KOPT-K1 (cell line): ENCODE results near the gene SNTA1.
"Not testable (repeated sequence)": the region's sequence is repeated elsewhere in the genome, so short reads cannot be mapped to it uniquely, and the experiment has no call there.

Source experiments
- H3K27ac ChIP-seq: fragments of 200-600 bp; sonication (generic); 2 replicates; pipeline ENCODE4 v1.5.1; 2016; ENCODE audit warnings: antibody characterized with exemption, mild to moderate bottlenecking, low read depth, low read length; ENCODE audit not compliant: poor library complexity, severe bottlenecking
- H3K36me3 ChIP-seq: fragments of 200-600 bp; sonication (generic); 2 replicates; pipeline ENCODE4 v1.5.1; 2017; ENCODE audit warnings: antibody characterized with exemption, mild to moderate bottlenecking, low read length, moderate library complexity; ENCODE audit not compliant: insufficient read depth
- H3K9me3 ChIP-seq: fragments of 200-600 bp; sonication (generic); 2 replicates; pipeline ENCODE4 v1.5.1; 2017; ENCODE audit warnings: antibody characterized with exemption, low read length, mild to moderate bottlenecking; ENCODE audit not compliant: insufficient read depth, poor library complexity, severe bottlenecking

The SNTA1 gene

DNA sequence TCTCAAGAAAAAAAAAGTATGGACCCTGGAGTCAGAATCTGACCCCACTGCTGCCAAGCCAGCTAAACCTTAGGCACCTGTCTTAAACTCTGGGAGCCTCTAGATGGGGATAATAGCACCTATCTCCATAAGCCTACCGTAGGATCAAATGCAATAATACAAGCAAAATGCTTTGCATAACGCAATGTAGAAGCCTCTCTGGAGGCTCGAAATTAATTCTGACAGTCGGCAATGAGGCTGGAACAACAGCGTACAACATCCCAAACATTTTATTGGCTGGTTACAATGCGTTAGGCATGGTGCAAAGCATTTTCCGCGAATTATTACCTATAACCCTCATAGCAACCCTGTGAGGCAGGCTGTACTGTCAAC, 42.8 kb downstream of the SNTA1 start:
- Histone ChIP-seq H3K27ac (peak overlapping the region; percentile 60), H3K36me3 (peaks cover 16% of the 10 kb centered on the region; the same call in 1 of the 2 replicates), H3K9me3 (no peaks in the 10 kb centered on the region)

DNA sequence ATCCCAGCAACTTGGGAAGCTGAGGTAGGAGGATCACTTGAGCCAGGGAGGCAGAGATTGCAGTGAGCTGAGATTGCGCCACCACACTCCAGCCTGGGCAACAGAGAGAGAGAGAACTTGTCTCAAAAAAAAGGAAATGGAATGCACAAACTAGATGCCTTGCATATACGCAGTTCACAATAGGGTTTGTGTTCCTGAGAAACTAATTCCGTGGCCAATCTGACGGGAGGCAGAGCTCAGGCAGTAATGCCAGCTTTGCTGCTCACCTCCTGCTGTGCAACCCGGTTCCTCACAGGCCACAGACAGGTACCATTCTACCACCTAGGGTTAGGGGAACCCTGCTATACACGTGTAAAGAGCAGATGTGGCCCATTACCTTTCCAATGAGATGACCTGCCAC, 43.6 kb downstream of the SNTA1 start:
- Histone ChIP-seq H3K9me3 (no peaks in the 10 kb centered on the region), H3K27ac (no peak overlapping the region), H3K36me3 (peaks cover 22% of the 10 kb centered on the region)

DNA sequence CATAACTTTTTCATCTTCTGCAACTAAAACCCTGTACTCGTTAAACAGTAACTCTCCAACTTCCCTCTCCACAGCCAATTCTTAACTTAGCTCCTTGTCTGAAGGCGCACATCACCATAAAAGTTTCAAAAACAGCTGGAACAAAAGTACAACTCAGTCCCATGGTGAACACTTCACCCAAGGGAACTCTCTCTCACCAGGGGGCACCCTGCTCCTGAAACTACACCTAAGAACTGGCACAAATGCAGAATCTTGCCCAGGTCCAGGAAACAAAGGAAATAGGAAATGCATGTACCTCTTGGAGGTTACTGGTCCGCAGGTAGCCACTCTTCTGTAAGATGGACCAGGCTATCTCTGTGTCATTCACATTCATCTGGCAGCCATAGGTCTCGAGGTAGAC, 48.8 kb downstream of the SNTA1 start:
- Histone ChIP-seq H3K9me3 (no peaks in the 10 kb centered on the region), H3K36me3 (peaks cover 72% of the 10 kb centered on the region), H3K27ac (no peak overlapping the region)

DNA sequence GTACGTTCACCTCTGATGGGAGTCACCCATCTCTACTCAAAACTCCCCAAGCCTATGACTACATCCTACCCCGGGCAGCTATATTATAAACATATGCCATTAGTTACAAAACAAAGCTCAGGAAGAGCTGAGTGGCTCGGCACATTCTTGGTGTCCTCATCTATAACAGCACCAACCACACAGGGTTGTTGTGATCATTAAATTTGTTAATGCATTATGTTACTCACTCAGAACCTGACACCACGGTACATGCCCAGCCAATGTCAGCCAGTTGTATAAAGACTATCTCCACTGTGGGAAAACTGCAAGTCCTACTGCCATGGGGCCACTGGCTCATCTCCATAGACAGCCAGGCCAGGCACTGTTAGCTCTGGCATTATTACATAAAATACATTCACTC, 50.0 kb downstream of the SNTA1 start:
- Histone ChIP-seq H3K27ac (no peak overlapping the region), H3K9me3 (no peaks in the 10 kb centered on the region), H3K36me3 (peaks cover 74% of the 10 kb centered on the region)

DNA sequence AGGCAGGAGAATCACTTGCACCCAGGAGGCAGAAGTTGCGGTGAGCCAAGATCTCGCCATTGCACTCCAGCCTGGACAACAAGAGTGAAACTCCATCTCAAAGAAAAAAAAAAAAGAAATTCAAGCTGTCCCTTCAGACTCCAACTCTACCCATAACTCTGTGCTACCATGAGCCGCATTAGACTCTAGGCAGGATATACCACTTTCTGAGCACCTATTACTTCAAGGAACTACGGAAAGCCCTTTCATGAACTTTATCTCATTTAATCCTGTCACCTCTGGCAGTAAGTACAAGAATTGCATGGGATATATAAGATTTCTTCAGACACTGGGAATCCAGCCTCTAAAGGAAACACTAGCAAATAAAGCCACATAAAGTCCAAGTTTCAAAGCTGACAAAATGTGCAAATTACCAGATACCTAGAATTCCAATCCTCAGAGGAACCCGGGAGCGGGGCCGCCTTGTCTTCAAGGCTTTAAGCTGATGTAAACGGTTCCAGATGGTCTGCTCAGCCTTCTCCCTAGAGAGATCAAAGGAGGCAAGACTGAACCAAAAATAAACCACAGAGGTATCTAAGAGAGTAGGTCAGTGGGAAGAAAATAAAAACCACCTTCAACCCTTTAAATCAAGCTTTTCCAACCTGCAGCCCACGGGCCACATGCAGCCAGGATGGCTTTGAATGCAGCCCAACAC, 51.7 kb downstream of the SNTA1 start:
- Histone ChIP-seq H3K27ac (no peak overlapping the region), H3K9me3 (no peaks in the 10 kb centered on the region), H3K36me3 (peaks cover 82% of the 10 kb centered on the region)

DNA sequence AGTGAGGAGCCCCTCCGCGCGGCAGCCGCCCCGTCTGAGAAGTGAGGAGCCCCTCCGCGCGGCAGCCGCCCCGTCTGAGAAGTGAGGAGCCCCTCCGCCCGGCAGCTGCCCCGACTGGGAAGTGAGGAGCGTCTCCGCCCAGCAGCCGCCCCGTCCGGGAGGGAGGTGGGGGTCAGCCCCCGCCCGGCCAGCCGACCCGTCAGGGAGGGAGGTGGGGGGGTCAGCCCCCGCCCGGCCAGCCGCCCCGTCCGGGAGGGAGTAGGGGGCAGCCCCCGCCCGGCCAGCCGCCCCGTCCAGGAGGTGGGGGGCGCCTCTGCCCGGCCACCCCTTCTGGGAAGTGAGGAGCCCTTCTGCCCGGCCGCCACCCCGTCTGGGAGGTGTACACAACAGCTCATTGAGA, 54.2 kb downstream of the SNTA1 start:
- not testable (repeated sequence) for H3K9me3 ChIP-seq, H3K27ac ChIP-seq
- H3K36me3 ChIP-seq, result peaks cover 83% of the 10 kb centered on the region

DNA sequence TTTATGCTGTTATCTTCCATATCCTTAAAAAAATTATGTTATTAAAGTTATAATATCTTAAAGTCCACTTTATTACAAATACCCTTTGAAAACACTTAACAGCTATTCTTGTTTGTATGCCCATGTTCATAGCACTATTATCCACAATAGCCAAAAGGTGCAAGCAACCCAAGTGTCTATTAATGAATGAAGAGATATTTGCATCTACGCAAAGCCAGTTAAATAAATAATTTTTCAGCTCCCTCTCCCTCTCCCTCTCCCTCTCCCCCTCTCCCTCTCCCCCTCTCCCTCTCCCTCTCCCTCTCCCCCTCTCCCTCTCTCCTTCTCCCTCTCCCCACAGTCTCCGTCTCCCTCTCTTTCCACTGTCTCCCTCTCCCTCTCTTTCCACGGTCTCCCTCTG, 55.3 kb downstream of the SNTA1 start:
- H3K27ac ChIP-seq, result no peak overlapping the region
- peaks cover 84% of the 10 kb centered on the region for H3K36me3 ChIP-seq
- no peaks in the 10 kb centered on the region for H3K9me3 ChIP-seq

DNA sequence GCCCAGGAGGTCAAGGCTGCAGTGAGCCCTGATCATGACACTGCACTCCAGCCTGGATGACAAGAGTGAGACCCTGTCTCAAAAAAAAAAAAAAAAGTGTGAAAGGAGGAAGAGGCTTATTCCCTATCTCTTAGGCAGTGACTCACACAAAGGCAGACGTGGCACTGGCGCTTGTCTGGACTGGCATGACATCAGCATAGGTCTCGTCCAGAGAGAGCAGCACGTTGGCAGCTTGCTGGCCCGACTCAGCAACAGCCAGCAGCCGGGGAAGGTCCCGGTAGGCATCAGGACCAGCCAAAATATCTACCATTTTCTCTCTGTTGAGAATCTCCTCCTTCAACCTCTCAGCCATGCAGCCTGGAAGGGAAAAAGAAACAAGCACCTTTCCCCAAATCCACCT, 56.4 kb downstream of the SNTA1 start:
- H3K27ac ChIP-seq, result no peak overlapping the region
- no peaks in the 10 kb centered on the region for H3K9me3 ChIP-seq
- H3K36me3 ChIP-seq, result peaks cover 77% of the 10 kb centered on the region

DNA sequence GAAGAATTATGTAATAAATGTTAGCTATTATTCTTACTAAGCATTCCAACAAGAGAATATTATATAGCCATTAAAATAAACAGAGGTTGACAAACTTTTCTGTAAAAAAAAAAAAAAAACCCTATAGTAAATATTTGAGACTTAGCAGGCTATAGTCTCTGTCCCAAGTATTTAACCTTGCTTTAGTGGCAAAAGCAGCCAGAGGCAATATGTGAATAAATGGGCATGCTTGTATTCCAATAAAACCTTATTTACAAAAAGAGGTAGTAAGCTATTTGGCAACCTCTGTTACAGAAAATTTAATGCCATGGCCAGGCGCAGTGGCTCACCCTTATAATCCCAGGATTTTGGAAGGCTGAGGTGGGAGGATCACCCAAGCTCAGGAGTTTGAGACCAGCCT, 56.9 kb downstream of the SNTA1 start:
- H3K27ac ChIP-seq, result no peak overlapping the region
- no peaks in the 10 kb centered on the region for H3K9me3 ChIP-seq
- peaks cover 77% of the 10 kb centered on the region for H3K36me3 ChIP-seq

DNA sequence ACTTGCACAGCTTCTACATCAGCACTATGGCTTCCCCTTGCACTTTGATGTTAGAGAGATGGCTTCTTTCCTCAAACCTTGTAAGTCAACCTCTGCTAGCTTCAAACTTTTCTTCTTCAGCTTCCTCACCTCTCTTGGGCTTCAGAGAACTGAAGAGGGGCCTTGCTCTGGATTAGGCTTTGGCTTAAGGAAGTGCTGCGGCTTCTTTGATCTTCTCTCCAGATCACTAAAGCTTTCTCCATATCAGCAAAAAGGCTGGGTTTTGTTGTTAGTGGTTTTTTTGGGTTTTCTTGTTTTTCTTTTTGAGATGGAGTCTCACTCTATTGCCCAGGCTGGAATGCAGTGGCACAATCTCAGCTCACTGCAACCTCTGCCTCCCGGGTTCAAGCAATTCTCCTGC, 66.2 kb downstream of the SNTA1 start:
- Histone ChIP-seq H3K27ac (no peak overlapping the region), H3K9me3 (no peaks in the 10 kb centered on the region), H3K36me3 (peaks cover 85% of the 10 kb centered on the region)

DNA sequence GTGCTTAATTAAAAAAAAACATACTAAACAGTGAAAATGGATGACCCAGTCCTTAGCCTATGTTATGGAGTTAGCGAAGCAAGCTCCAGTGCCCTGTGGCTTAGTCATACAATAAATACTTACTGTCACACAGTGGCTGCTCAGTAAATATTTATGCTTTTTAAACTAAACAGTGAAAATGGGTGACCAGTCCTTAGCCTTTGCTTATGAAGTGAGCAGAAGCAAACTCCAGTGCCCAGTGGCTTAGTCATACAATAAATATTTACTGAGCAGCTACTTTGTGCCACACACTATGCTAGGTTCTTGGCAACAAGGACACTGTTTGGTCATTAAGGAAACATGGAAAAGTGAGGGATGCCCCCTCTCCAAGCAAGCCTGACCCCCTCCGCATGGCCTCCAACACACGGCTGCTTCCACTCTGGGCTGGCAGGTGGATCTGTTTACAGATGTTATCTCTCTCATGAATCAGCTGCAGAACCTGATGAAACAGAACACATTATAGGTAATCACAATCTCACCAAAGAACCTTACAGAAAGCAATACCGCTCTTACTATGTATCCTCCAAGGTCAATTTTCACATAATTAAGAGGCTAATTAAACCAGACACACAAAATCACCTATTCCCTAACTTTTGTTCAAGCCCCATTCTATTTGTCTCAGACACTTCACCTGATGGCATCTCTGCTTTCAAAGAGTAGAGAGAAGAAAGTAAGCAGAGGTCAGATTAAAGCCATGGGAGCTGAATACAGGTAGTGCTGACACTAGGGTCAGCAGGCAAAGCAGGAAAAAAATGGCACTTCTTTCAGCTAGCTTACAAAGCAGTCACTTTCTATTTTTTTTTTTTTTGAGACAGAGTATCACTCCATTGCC, 69.6 kb downstream of the SNTA1 start:
- H3K27ac ChIP-seq, result no peak overlapping the region
- peaks cover 83% of the 10 kb centered on the region for H3K36me3 ChIP-seq
- no peaks in the 10 kb centered on the region for H3K9me3 ChIP-seq

DNA sequence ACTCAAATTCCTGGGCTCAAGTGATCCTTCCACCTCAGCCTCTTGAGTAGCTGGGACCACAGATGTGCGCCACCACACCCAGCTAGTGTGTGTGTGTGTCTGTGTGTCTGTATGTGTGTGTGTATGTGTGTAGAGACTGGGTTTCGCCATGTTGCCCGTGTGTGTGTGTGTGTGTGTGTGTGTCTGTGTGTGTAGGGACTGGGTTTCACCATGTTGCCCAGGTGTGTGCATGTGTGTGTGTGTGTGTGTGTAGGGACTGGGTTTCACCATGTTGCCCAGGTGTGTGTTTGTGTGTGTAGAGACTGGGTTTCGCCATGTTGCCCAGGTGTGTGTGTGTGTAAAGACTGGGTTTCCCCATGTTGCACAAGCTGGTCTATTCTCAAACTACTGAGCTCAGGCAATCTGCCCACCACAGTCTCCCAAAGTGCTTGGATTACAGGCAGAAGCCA, 70.5 kb downstream of the SNTA1 start:
- H3K27ac ChIP-seq, result no peak overlapping the region
- no peaks in the 10 kb centered on the region for H3K9me3 ChIP-seq
- peaks cover 83% of the 10 kb centered on the region for H3K36me3 ChIP-seq

DNA sequence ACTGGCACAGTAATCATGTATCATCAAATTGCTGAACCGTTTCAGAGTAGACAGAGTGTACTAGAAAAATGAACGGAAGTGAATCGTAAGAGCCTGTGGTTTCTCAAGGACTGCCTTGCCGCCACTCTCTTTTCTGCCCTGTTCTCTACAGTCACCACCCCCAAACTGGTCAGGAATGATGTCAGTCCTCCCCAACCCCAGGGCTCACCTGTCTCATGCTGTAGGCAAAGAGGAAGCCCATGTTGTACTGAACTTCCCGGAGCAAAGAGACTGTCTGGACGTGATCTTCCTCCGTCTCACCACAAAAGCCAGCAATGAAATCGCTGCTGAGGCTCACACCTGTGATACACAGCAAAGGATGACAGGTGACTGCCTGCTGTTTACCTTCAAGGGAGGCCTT, 73.3 kb downstream of the SNTA1 start:
- Histone ChIP-seq H3K27ac (peak overlapping the region; percentile 51), H3K9me3 (no peaks in the 10 kb centered on the region), H3K36me3 (peaks cover 93% of the 10 kb centered on the region)

DNA sequence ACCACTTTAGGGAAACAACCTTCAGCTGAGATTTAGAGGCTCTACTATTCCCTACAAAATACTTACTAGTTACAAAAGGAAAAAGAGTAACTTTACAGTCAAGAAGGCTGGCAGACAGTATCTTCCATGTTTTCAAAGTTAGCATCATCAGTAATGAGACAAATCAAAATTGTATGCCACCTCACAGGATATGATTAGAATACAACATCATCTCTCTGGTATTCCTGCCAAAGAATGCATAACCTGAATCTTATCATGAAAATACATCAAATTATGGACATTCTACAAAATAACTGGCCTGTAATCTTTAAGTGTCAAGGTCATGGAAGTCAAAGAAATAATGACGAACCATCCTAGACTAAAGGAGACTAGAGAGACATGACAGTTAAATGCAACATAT, 80.7 kb downstream of the SNTA1 start:
- Histone ChIP-seq H3K36me3 (peaks cover 95% of the 10 kb centered on the region), H3K27ac (no peak overlapping the region), H3K9me3 (no peaks in the 10 kb centered on the region)

DNA sequence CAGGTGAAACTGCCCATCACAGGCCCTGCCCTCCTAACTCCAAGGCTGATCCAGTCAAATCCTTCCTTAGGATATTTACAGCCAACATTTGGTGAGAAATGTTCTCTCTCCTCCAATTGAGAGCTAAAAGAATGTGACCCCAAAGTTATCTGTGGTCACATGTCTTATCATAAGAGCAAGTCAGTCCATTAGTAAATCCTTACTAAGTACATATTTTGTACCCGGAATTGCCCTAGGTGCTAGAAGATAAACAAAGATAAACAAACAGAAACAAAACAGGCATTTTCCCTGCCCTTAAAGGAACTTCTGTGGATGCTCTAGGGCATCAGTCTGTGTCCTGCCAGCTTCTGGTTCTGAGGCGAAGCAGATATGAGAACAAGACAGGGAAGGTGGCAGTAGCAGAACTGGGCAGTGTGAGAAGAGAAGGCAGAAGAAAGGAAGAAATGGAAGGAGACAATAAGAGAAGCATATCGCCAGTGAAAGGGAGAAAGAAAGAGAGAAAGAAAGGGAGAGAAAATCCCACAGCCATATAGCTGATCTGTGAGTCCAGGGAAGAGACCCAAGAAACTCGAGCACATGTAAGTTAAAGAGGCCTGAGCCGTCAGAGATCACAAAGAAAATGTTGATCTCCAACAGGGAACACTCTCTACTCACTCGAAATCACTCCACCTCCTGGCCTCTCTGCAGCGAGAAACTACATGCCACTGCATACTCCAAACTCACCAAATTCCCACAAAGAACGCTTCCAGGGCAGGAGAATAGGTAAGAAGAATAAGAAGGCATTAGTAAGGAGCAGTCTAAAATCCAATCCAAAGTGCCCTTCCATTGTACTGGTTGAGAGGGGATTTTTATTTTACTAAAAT, 83.9 kb downstream of the SNTA1 start:
- Histone ChIP-seq H3K27ac (no peak overlapping the region), H3K36me3 (peaks cover 87% of the 10 kb centered on the region), H3K9me3 (no peaks in the 10 kb centered on the region)
